Measurements from ENCODE around the gene ZNF668. TPM values are rescaled to one million over a fixed set of nuclear protein-coding genes. Genes with fewer than 3 reads are reported as not detected.

ZNF668 gene
- total and polyA plus RNA-seq, 10 donors = 6.2 to 12.5 (median 9.1) TPM

DNA sequence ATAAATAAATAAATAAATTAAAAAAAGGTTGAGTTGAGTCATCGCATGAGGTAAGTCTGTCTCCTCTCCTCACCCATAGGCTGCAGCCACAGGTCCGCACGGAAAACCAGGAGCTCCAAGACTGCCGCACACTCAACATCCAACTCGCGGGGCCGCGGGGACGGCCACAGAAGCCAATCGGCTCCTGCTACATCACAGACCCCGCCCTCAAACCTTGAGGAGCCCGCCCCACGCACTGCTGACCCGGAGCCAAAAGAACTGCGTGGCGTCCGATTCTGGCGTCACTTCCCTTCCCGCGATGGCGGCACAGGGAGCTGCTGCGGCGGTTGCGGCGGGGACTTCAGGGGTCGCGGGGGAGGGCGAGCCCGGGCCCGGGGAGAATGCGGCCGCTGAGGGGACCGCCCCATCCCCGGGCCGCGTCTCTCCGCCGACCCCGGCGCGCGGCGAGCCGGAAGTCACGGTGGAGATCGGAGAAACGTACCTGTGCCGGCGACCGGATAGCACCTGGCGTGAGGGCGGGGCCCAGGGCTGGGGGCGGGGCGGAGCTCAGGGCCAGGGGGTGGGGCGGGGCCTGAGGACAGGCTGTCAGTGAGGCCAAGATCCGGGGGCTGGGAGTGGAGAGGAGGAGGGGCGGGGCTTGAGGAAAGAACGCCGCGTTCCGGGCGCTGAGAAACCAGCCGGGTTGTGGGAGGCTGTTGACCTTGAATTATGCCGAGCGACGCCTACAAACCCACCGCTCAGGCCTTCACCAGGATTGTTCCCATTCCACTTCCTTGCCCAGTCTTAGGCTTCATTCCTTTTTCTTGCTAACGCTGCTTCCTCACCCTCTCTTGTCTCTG lies 43.6 kb upstream of the ZNF668 start, which contains the start of gene KAT8:
TSS of gene KAT8 (plus strand) at position 281 of the 839 bp plus-strand sequence. CDS start at position 299, 18 bp downstream.
- H3K4me3 ChIP-seq = peak within 1 kb of the TSS; percentile 57 to 80 (median 69)
- peak; percentile 99 for DNase-seq
- H3K36me3 ChIP-seq = peaks cover 6 to 48% (median 38%) of the 10 kb centered on the region in 6 donors
- H3K27ac ChIP-seq = peak within 1 kb of the TSS; percentile 94 to 99 (median 98)
- peak; percentile 99 for TF ChIP-seq POLR2AphosphoS5 (IDR thresholded peaks at IDR 0.05)
- TF ChIP-seq, protein P1, sequence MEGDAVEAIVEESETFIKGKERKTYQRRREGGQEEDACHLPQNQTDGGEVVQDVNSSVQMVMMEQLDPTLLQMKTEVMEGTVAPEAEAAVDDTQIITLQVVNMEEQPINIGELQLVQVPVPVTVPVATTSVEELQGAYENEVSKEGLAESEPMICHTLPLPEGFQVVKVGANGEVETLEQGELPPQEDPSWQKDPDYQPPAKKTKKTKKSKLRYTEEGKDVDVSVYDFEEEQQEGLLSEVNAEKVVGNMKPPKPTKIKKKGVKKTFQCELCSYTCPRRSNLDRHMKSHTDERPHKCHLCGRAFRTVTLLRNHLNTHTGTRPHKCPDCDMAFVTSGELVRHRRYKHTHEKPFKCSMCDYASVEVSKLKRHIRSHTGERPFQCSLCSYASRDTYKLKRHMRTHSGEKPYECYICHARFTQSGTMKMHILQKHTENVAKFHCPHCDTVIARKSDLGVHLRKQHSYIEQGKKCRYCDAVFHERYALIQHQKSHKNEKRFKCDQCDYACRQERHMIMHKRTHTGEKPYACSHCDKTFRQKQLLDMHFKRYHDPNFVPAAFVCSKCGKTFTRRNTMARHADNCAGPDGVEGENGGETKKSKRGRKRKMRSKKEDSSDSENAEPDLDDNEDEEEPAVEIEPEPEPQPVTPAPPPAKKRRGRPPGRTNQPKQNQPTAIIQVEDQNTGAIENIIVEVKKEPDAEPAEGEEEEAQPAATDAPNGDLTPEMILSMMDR (IDR thresholded peaks at IDR 0.05 in 8 of 11, conservative IDR thresholded peaks at IDR 0.05 in 3 of 11) = peak in 1 of 11 experiments; percentile 8
- peak; percentile 35 to 78 (median 76) for TF ChIP-seq POLR2A (IDR thresholded peaks at IDR 0.05)
- no peaks in the 10 kb centered on the region for H3K27me3 ChIP-seq (replicated peaks in 1 of 7)
- 0 to 1% (median 0%) methylated on average over 35 to 68 of the region's 68 CpGs for WGBS, 5 donors
- intact Hi-C loops (cut with DNase I; ENCODE audit: low total_unique reads) = loop anchor here (2.0 kb wide), 1 partner anchor 63 kb away; the partner anchor contains the start of gene FUS
- H3K9me3 ChIP-seq = no peaks in the 10 kb centered on the region
- peaks cover 15 to 73% (median 39%) of the 10 kb centered on the region in 6 donors for H3K4me1 ChIP-seq

GRCh38 chr16:31114468-31114867 lies 40.4 kb upstream of the ZNF668 start:
- 88 to 95% (median 92%) methylated on average over 8 of the region's 8 CpGs for WGBS, 5 donors
- TF ChIP-seq POLR2A (IDR thresholded peaks at IDR 0.05) (no peak), POLR2AphosphoS5 (IDR thresholded peaks at IDR 0.05) (no peak)
- TF ChIP-seq, protein P1 (IDR thresholded peaks at IDR 0.05 in 8 of 11, conservative IDR thresholded peaks at IDR 0.05 in 3 of 11) = no peak
- intact Hi-C loops (cut with DNase I; ENCODE audit: low total_unique reads) = no loop called here
- no peak overlapping the region for H3K4me3 ChIP-seq
- DNase-seq = no peak
- peaks cover 0 to 48% (median 39%) of the 10 kb centered on the region in 6 donors for H3K36me3 ChIP-seq
- H3K4me1 ChIP-seq = peaks cover 21 to 76% (median 41%) of the 10 kb centered on the region in 6 donors
- no peaks in the 10 kb centered on the region for H3K9me3 ChIP-seq
- H3K27ac ChIP-seq = peak overlapping the region in 4 of 8 donors; percentile 76 to 99 (median 82)
- H3K27me3 ChIP-seq (replicated peaks in 1 of 7) = no peaks in the 10 kb centered on the region

DNA sequence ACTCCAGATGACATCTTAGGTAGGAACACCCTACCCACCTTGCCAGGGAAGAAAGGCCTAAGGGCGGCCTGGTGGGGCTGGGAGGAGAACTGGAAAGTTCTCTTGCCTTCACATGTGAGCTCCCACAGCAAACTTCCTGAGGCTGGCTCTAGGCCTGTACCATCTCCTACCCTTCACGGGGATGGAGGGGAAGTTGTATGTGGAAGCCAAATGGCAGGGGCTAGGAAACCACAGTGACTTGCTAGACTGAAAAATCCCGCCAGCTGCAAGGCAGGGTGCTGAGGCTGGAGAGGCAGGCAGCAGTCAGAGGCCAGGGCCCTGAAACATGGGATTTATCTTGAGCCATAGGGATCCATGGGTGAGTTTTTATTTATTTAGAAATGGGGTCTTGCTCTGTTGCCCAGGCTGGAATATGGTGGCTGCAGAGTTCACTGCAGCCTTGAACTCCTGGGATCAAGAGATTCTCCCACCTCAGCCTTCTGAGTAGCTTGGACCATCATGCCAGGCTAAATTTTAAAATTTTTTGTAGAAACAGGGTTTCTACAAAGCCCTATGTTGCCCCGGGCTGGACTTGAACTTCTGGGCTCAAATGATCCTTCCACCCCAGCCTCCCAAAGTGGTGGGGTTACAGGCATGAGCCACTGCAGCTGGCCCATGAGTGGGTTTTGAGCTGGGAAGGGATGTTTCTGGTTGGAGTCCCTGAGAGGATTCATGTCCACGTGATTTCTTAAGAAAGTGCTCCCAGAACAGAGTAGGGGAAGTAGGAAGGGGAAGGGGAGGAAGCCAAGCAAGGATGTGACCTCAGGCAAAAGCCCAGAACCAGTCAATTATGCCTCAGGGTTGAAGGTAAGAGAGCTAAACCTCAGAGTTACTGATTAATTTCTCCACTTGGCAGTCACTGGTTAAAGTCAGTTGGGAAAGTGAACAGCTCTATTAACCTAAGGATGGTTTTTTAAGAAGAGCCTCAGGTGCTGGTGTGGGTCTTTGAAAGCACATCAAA lies 39.4 kb upstream of the ZNF668 start:
- intact Hi-C loops (cut with DNase I; ENCODE audit: low total_unique reads) = no loop called here
- H3K4me3 ChIP-seq = peak overlapping the region in 1 of 8 donors; percentile 22
- no peaks in the 10 kb centered on the region for H3K9me3 ChIP-seq
- H3K36me3 ChIP-seq = peaks cover 0 to 44% (median 37%) of the 10 kb centered on the region in 6 donors
- H3K27ac ChIP-seq = peak overlapping the region in 7 of 8 donors; percentile 47 to 99 (median 76)
- peaks cover 18 to 76% (median 42%) of the 10 kb centered on the region in 6 donors for H3K4me1 ChIP-seq
- no peak for DNase-seq
- H3K27me3 ChIP-seq (replicated peaks in 1 of 7) = no peaks in the 10 kb centered on the region
- TF ChIP-seq, protein P1 (IDR thresholded peaks at IDR 0.05 in 8 of 11, conservative IDR thresholded peaks at IDR 0.05 in 3 of 11) = no peak
- peak in 2 of 3 donors; percentile 32 to 41 for TF ChIP-seq POLR2AphosphoS5 (IDR thresholded peaks at IDR 0.05)
- WGBS, 5 donors = 39 to 65% (median 54%) methylated on average over 5 of the region's 5 CpGs

Measured in spleen (tissue), 11 donors.